Right renal pelvis (tissue), 4 donors: ENCODE data around the gene CECR2. TPM values are rescaled to one million over a fixed set of nuclear protein-coding genes. Genes with fewer than 3 reads are reported as not detected.

Source experiments
- DNase-seq, 4 donors: peaks; one replicate each; pipeline ENCODE4 v3.0.0-alpha.2; 2013; ENCODE audit warnings: low read depth in 4 of 4, low spot score in 3 of 4, missing footprints in 1 of 4
- polyA plus RNA-seq, 4 donors: library from polyadenylated mRNA; unstranded; fragments of 120-200 nt; gene quantifications; one replicate each; pipeline ENCODE4 v1.2.1, GENCODE V29; 2013; ENCODE audit not compliant: insufficient read length in 4 of 4

Gene CECR2
- polyA plus RNA-seq, 4 donors, result 11.1 to 14.1 (median 11.7) TPM

- no peak for DNase-seq
Measured at GRCh38 chr22:17366830-17367229, 2.4 kb upstream of the CECR2 start.

GRCh38 chr22:17368144-17368543, 1.1 kb upstream of the CECR2 start:
- DNase-seq, result no peak

GRCh38 chr22:17368554-17369438, 464 bp upstream of the CECR2 start:
- peak in 3 of 4 donors; percentile 71 to 84 (median 78) for DNase-seq

- no peak for DNase-seq
Measured at GRCh38 chr22:17370026-17370765, 936 bp downstream of the CECR2 start.

- DNase-seq, result no peak
Measured at GRCh38 chr22:17370766-17371432, 1.6 kb downstream of the CECR2 start.

GRCh38 chr22:17371448-17371847, 2.2 kb downstream of the CECR2 start:
- no peak for DNase-seq

GRCh38 chr22:17373855-17374254, 4.6 kb downstream of the CECR2 start:
- no peak for DNase-seq

GRCh38 chr22:17375914-17376614, 6.8 kb downstream of the CECR2 start:
- no peak for DNase-seq

- no peak for DNase-seq
Measured at GRCh38 chr22:17376950-17377349, 7.7 kb downstream of the CECR2 start.

- DNase-seq, result no peak
Measured at GRCh38 chr22:17379944-17380343, 10.7 kb downstream of the CECR2 start.

GRCh38 chr22:17380359-17381087, 11.3 kb downstream of the CECR2 start:
- DNase-seq, result no peak

GRCh38 chr22:17381192-17381913, 12.1 kb downstream of the CECR2 start:
- DNase-seq, result no peak

GRCh38 chr22:17384612-17385330, 15.5 kb downstream of the CECR2 start:
- DNase-seq, result no peak

GRCh38 chr22:17387356-17387755, 18.1 kb downstream of the CECR2 start:
- no peak for DNase-seq

GRCh38 chr22:17388235-17388634, 19.0 kb downstream of the CECR2 start:
- DNase-seq, result no peak

- no peak for DNase-seq
Measured at GRCh38 chr22:17390087-17390486, 20.8 kb downstream of the CECR2 start.

GRCh38 chr22:17396516-17396915, 27.3 kb downstream of the CECR2 start:
- no peak for DNase-seq

- DNase-seq, result no peak
Measured at GRCh38 chr22:17397756-17398547, 28.7 kb downstream of the CECR2 start.
